HEK293 (cell line): Measurements from ENCODE around the gene TMEM250.

Experiments used
- CTCF ChIA-PET: fragments of 350-600 bp; formaldehyde crosslinking; extraction: SDS; loops from one replicate; lab custom pipeline; 2021; ENCODE audit warnings: antibody characterized with exemption; lab: Yijun Ruan, JAX
- POLR2A ChIA-PET: fragments of 300-600 bp; formaldehyde crosslinking; extraction: SDS; loops from one replicate; lab custom pipeline; 2020; ENCODE audit warnings: antibody characterized with exemption, inconsistent platforms; lab: Yijun Ruan, JAX
- H3K27ac ChIP-seq: fragments of 200-500 bp; sonication (Bioruptor generic); 2 replicates; pipeline ENCODE4 v1.5.1; 2014; ENCODE audit warnings: low read depth, low read length, control low read depth, inconsistent platforms; ENCODE audit errors: extremely low read depth
- H3K36me3 ChIP-seq, 2 experiments: fragments of 200-500 bp in 1 of 2; sonication (Bioruptor generic) in 1 of 2; 1 replicate in 1 of 2; 2 replicates in 1 of 2; pipeline ENCODE4 v1.5.1; 2014 to 2017; ENCODE audit warnings: inconsistent platforms in 2 of 2, low read length in 2 of 2; ENCODE audit not compliant: control insufficient read depth in 2 of 2, insufficient read depth in 1 of 2
- H3K4me1 ChIP-seq: fragments of 200-500 bp; sonication (Bioruptor generic); 2 replicates; pipeline ENCODE4 v1.5.1; 2014; ENCODE audit warnings: mild to moderate bottlenecking, low read length, inconsistent platforms; ENCODE audit not compliant: control insufficient read depth, insufficient read depth
- H3K4me3 ChIP-seq: 2 replicates; pipeline ENCODE4 v1.5.1; 2011; ENCODE audit warnings: low read depth, mild to moderate bottlenecking, control low read depth, low read length, moderate library complexity
- H3K9me3 ChIP-seq: fragments of 200-500 bp; sonication (Bioruptor generic); 2 replicates; pipeline ENCODE4 v1.5.1; 2014; ENCODE audit warnings: low read depth, low read length, inconsistent platforms; ENCODE audit not compliant: control insufficient read depth, insufficient read depth
- GFI1B ChIP-seq: fragments of 450-650 bp; formaldehyde crosslinking; IDR thresholded peaks from 2 replicates; pipeline ENCODE4 v1.5.1; 2016; ENCODE audit warnings: missing biosample characterization, missing genetic modification characterization
- GLIS1 ChIP-seq: fragments of 450-650 bp; formaldehyde crosslinking; IDR thresholded peaks from 2 replicates; pipeline ENCODE4 v1.5.1; 2016; ENCODE audit warnings: missing biosample characterization, missing genetic modification characterization
- GLIS2 ChIP-seq: fragments of 450-650 bp; formaldehyde crosslinking; IDR thresholded peaks from 2 replicates; pipeline ENCODE4 v1.5.1; 2016; ENCODE audit warnings: missing biosample characterization, missing genetic modification characterization
- IKZF3 ChIP-seq: fragments of 450-650 bp; IDR thresholded peaks from 2 replicates; pipeline ENCODE4 v1.5.0; 2018; ENCODE audit warnings: missing biosample characterization, mild to moderate bottlenecking, missing genetic modification characterization, moderate library complexity
- OSR2 ChIP-seq: fragments of 450-650 bp; formaldehyde crosslinking; IDR thresholded peaks from 2 replicates; pipeline ENCODE4 v1.5.1; 2016; ENCODE audit warnings: missing biosample characterization, missing genetic modification characterization
- SCRT2 ChIP-seq: fragments of 450-650 bp; formaldehyde crosslinking; IDR thresholded peaks from 2 replicates; pipeline ENCODE4 v1.5.1; 2016; ENCODE audit warnings: missing biosample characterization, missing genetic modification characterization
- ZBTB7A ChIP-seq: fragments of 450-650 bp; formaldehyde crosslinking; IDR thresholded peaks from 2 replicates; pipeline ENCODE4 v1.5.1; 2016; ENCODE audit warnings: low read depth, missing biosample characterization, missing genetic modification characterization
- ZBTB8A ChIP-seq: fragments of 450-650 bp; formaldehyde crosslinking; IDR thresholded peaks from 2 replicates; pipeline ENCODE4 v1.5.1; 2016; ENCODE audit warnings: missing biosample characterization, missing genetic modification characterization
- ZEB2 ChIP-seq: fragments of 450-650 bp; formaldehyde crosslinking; IDR thresholded peaks from 2 replicates; pipeline ENCODE4 v1.5.1; 2016; ENCODE audit warnings: missing biosample characterization, missing genetic modification characterization
- ZIC2 ChIP-seq: fragments of 450-650 bp; formaldehyde crosslinking; IDR thresholded peaks from 2 replicates; pipeline ENCODE4 v1.5.1; 2016; ENCODE audit warnings: missing biosample characterization, missing genetic modification characterization
- ZNF335 ChIP-seq: fragments of 450-650 bp; formaldehyde crosslinking; conservative IDR thresholded peaks from 2 replicates; pipeline ENCODE4 v1.5.1; 2016; ENCODE audit warnings: missing biosample characterization, missing genetic modification characterization
- ZNF776 ChIP-seq: fragments of 450-650 bp; formaldehyde crosslinking; IDR thresholded peaks from 2 replicates; pipeline ENCODE4 v1.5.0; 2017; ENCODE audit warnings: missing biosample characterization, missing genetic modification characterization, borderline replicate concordance
- TF ChIP-seq, protein P1 (sequence below): fragments of 450-650 bp; IDR thresholded peaks from 2 replicates; pipeline ENCODE4 v1.5.1; 2018; ENCODE audit warnings: missing biosample characterization, mild to moderate bottlenecking, missing genetic modification characterization
- TF ChIP-seq, protein P2 (sequence below): fragments of 450-650 bp; formaldehyde crosslinking; IDR thresholded peaks from 2 replicates; pipeline ENCODE4 v1.5.1; 2016; ENCODE audit warnings: missing biosample characterization, missing genetic modification characterization
- TF ChIP-seq, protein P3 (sequence below): fragments of 450-650 bp; formaldehyde crosslinking; IDR thresholded peaks from 2 replicates; pipeline ENCODE4 v1.5.1; 2016; ENCODE audit warnings: missing biosample characterization, missing genetic modification characterization, borderline replicate concordance

TMEM250 gene

DNA sequence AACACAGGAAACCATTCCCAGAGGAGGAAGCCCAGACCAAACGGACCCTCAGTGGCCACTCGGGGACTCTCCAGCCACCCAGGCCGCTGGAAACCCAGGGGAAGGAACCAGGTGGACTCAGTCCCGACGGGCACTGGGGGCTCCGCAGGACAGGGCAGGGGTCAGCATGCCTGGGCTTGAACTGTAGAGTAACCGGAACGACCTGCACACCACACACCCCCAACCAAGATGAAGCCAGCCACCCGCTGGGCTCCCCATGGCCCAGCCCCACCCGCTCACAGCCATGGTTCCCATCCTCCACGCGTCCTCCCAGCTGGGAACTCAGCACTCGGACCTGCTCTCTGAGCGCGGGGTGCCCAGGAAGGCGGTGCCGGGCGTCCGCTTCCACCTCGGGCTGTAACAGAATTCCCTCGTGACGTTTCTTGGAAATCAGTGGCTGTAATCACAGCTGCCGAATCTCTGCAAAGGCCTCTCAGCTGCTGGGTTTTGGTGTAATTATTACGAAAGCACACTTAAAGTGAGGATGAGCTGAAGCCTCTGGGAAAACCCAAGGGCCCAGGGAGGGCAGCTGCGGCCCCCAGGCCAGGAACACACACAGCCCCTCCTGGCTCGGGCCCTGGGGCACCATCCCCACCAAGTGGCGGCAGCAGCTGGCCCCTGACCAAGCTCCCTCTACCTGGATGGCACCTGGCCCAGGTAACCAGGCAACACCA lies 37.4 kb downstream of the TMEM250 start:
- ChIA-PET CTCF (interaction anchor here (0.6 to 1.2 kb wide), 3 partner anchors 30 to 113 kb away, joined by 3 to 4 read pairs (median 3); no protein-coding TSS in a partner anchor), POLR2A (interaction anchor here (0.7 to 1.2 kb wide), 2 partner anchors 37 to 209 kb away, joined by 3 to 4 read pairs; no protein-coding TSS in a partner anchor)
- H3K36me3 ChIP-seq: peaks cover 0 to 8% of the 10 kb centered on the region in 2 experiments; a peak in 1 of 3 replicates
- no peak overlapping the region for H3K27ac ChIP-seq
- H3K9me3 ChIP-seq: no peaks in the 10 kb centered on the region
- TF ChIP-seq IKZF3 (tag by site-specific recombination) (no peak), ZIC2 (tag by site-specific recombination) (peak; percentile 92), GFI1B (tag by site-specific recombination) (peak; percentile 60), ZEB2 (tag by site-specific recombination) (peak; percentile 46; the same call in 1 of the 2 replicates), ZBTB7A (no peak), ZBTB8A (tag by site-specific recombination) (peak; percentile 37; the same call in 1 of the 2 replicates)
- H3K4me1 ChIP-seq: no peaks in the 10 kb centered on the region
- H3K4me3 ChIP-seq: no peak overlapping the region

DNA sequence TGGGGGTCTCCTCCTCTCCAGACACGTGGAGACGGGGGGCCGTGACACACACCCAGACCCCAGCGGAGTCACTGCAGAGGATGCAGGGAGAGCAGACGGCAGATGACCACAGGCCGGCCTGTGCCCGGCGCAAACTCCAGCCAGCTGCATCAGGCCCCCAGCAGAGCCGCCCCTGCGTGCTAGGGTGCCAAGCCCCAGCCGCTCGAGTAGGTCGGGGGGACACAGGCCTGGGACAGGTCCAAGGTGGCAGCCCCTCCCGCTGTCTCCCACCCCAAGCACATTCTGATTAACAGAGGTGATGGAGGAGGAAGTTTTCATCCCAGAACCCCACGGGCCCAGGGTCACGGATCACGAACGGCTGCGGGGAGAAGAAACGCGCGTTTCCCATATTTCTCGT lies 38.0 kb downstream of the TMEM250 start:
- no peaks in the 10 kb centered on the region for H3K4me1 ChIP-seq
- H3K27ac ChIP-seq: no peak overlapping the region
- H3K36me3 ChIP-seq: peaks cover 0 to 11% of the 10 kb centered on the region in 2 experiments; a peak in 1 of 3 replicates
- no peak overlapping the region for H3K4me3 ChIP-seq
- no peaks in the 10 kb centered on the region for H3K9me3 ChIP-seq
- no peak for TF ChIP-seq OSR2 (tag by site-specific recombination)
- peak; percentile 41 for TF ChIP-seq GLIS2
- ChIA-PET CTCF (no interaction called here), POLR2A (no interaction called here)

DNA sequence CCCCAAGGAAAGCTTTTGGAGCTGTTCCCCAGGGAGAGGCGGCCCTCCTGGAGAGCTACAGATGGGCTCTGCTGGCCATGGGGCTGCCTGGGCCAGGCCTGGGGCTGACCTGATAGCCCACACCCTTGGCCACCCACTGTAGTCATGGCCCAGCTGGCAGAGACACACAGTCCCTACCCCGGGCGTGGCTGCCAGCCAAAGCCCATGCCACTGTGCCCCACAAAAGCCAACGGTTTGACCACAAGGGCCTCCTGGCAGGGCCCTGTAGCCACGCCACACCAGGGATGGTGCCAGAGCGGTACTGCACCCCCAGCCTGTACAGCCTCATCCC lies 38.8 kb downstream of the TMEM250 start:
- H3K4me3 ChIP-seq: no peak overlapping the region
- TF ChIP-seq GLIS1 (tag by site-specific recombination) (peak; percentile 58), ZNF335 (tag by site-specific recombination) (0 out of 2 replicates have a peak, but pooled peaks have one; percentile 11), ZNF776 (tag by site-specific recombination) (no peak), SCRT2 (no peak)
- TF ChIP-seq, protein P1, sequence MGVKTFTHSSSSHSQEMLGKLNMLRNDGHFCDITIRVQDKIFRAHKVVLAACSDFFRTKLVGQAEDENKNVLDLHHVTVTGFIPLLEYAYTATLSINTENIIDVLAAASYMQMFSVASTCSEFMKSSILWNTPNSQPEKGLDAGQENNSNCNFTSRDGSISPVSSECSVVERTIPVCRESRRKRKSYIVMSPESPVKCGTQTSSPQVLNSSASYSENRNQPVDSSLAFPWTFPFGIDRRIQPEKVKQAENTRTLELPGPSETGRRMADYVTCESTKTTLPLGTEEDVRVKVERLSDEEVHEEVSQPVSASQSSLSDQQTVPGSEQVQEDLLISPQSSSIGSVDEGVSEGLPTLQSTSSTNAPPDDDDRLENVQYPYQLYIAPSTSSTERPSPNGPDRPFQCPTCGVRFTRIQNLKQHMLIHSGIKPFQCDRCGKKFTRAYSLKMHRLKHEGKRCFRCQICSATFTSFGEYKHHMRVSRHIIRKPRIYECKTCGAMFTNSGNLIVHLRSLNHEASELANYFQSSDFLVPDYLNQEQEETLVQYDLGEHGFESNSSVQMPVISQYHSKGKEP (tag by site-specific recombination): no peak
- TF ChIP-seq, protein P2, sequence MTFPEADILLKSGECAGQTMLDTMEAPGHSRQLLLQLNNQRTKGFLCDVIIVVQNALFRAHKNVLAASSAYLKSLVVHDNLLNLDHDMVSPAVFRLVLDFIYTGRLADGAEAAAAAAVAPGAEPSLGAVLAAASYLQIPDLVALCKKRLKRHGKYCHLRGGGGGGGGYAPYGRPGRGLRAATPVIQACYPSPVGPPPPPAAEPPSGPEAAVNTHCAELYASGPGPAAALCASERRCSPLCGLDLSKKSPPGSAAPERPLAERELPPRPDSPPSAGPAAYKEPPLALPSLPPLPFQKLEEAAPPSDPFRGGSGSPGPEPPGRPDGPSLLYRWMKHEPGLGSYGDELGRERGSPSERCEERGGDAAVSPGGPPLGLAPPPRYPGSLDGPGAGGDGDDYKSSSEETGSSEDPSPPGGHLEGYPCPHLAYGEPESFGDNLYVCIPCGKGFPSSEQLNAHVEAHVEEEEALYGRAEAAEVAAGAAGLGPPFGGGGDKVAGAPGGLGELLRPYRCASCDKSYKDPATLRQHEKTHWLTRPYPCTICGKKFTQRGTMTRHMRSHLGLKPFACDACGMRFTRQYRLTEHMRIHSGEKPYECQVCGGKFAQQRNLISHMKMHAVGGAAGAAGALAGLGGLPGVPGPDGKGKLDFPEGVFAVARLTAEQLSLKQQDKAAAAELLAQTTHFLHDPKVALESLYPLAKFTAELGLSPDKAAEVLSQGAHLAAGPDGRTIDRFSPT: peak; percentile 50; the same call in 1 of the 2 replicates
- TF ChIP-seq, protein P3, sequence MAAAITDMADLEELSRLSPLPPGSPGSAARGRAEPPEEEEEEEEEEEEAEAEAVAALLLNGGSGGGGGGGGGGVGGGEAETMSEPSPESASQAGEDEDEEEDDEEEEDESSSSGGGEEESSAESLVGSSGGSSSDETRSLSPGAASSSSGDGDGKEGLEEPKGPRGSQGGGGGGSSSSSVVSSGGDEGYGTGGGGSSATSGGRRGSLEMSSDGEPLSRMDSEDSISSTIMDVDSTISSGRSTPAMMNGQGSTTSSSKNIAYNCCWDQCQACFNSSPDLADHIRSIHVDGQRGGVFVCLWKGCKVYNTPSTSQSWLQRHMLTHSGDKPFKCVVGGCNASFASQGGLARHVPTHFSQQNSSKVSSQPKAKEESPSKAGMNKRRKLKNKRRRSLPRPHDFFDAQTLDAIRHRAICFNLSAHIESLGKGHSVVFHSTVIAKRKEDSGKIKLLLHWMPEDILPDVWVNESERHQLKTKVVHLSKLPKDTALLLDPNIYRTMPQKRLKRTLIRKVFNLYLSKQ: no peak
- CTCF ChIA-PET: no interaction called here
- no peak overlapping the region for H3K27ac ChIP-seq
- POLR2A ChIA-PET: interaction anchor here (1.3 kb wide), 1 partner anchor 15 kb away, joined by 3 read pairs; no protein-coding TSS in a partner anchor
- no peaks in the 10 kb centered on the region for H3K9me3 ChIP-seq
- H3K36me3 ChIP-seq: peaks cover 0 to 14% of the 10 kb centered on the region in 2 experiments; a peak in 1 of 3 replicates
- no peaks in the 10 kb centered on the region for H3K4me1 ChIP-seq
